GM18517 (cell line): ENCODE results near the gene CFAP141.
A peak's percentile ranks its signal among the peaks of the same experiment; 100 is the strongest.
"Not testable (repeated sequence)": the region's sequence is repeated elsewhere in the genome, so short reads cannot be mapped to it uniquely, and the experiment has no call there.

ENCODE experiments used
- ATAC-seq: cut with Tn5 transposase; IDR thresholded peaks from one replicate; pipeline ENCODE4 v1.9.1; 2021; ENCODE audit warnings: mild to moderate bottlenecking, moderate library complexity; ENCODE audit not compliant: unreplicated experiment

CFAP141 gene

GRCh38 chr1:154208677-154209388, 2.7 kb upstream of the CFAP141 start:
- no peak for ATAC-seq

- ATAC-seq, result no peak
These were observed 1.1 kb upstream of the CFAP141 start for GRCh38 chr1:154207262-154207661.

- ATAC-seq, result not testable (repeated sequence)
These were observed 355 bp downstream of the CFAP141 start for GRCh38 chr1:154205778-154206177.

- no peak for ATAC-seq
These were observed 6.6 kb downstream of the CFAP141 start for GRCh38 chr1:154199563-154199879.

GRCh38 chr1:154198756-154199562, 7.2 kb downstream of the CFAP141 start:
- ATAC-seq, result no peak

GRCh38 chr1:154193821-154194220, 12.3 kb downstream of the CFAP141 start:
- no peak for ATAC-seq

DNA sequence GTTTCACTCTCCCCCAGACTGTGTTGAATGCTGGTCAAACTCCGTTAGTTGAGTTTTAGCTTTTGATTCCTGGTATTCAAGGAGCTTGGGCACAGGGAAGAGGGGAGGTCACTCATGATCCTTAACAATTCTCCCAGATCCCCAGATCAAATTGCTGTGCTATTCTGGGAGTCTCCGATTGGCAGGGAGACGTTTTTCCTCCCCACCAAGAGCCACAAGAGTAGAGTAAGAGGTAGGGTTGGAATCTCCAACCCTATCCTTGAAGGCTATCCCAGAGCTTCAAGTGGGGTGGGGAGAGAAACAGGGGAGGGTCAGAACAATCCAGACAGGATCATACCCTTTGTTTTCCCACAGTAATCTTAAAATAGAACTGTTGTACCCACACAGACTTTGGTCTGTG, 13.7 kb downstream of the CFAP141 start:
- no peak for ATAC-seq

DNA sequence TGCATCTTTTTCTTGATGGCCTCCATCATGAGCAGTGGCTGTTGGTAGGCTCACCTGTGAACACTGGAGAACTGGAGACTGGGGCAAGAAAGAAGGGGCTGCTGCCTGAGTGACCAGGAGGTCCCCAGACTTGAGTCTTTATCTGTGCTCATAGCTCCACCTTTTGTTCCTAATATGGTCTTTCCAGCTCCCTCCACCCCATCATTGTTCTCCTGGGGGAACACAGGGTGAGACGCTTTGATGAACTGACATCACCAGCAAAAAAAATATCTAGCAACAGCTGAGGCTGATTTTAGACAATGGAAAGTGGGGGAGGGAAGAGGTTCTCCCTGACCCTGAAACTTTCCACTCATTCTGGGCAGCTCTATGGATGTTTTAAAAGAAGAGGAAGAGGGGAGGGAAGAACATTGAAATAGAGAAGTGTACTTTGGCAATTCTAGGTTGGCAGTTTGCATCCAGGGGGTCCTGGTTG, 14.1 kb downstream of the CFAP141 start, which contains the start of gene TPM3:
Gene TPM3, minus strand, starts transcription at position 111 of the 472 bp plus-strand sequence. Its CDS starts 82 bp downstream, at position 29.
- no peak for ATAC-seq

DNA sequence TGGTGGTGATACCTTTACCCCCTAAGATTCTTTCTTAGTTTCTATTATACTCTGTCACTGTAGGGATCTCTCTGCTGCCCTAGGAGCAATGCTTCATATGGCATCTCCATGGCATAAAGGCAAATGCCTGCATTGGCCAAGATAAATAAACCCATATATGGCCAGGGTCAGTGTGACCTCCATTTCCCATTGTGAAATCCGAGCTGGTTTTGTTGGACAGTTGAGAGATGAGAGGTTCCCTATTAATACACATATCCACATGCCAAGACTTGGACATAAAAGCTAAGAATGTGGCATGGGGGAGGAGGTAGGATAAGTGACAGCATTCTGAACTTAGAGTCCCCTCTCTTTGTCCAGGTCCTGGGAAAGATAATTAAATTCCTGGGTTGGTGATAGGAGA, 15.6 kb downstream of the CFAP141 start:
- no peak for ATAC-seq

DNA sequence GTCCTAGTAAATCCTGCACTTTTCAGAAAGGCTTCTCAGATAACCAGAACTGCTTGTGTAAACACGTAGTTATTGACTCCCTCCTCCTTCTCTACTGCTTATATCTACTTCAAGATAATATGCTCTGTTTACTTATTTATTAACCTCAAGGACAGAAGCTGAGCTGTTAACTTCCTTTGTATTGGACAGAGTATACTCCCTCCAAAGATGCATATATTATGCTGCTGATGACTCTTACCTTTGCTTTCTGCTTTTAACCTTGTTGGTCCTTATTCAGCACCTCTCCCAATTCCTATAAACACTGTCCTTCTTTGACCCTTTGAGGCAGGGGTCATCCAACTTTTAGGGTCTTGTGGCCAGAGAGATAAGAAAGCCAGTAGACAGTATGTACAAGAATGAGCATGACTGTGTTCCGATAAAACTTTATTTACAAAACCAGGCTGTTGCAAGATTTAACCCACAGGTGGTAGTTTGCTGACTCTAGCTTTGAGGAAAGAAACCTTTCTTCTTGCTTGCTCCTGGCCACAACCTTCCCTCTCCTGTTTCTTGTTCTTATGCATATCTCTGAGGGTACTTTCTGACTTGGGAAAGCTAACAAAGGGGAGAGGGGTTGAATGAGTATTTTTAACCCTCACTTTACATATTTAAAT, 19.2 kb downstream of the CFAP141 start:
- ATAC-seq, result no peak

GRCh38 chr1:154186177-154186576, 20.0 kb downstream of the CFAP141 start:
- ATAC-seq, result no peak

DNA sequence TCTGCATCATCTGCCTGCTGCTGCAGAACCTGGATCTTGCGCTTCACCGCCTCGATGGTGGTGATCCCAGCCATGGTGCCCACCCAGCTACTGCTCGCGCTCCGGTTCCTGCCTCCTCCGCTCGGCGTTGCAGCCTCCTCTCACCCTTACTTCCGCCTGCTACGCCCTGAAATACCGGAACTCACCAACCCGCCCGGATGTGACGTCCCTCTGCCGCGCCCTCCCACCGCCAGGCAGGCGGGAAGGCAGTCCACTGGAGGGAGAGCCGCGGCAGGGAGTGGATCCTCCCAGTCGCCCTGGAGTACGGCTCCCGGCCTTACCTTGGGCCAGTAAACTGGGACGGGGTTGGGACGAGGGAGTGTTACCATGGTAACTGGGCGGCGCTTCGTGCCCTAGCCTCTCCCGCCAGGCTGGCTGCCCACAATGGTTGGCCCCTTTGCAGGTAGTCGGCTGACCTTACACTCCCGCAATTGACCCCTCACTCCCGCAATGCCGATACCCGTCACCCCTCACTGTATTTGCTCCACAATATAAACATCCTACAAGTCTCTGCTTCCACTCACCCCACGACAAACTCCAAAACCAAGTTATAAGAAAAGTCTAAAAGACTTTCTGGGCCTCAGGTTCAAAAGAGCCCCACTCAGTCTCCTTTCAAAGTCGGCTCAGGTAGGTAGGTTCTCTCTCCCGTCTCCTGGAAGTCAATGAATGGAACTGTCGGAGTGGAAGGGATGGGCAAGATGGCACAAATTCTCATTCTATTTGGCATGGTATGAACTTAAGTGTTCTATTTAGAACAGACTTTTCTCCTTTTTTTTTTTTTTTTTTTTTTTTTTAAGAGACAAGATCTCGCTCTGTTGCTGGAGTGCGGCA, 22.9 kb downstream of the CFAP141 start:
- ATAC-seq, result peak; percentile 71

- ATAC-seq, result peak; percentile 27
These were observed 23.6 kb downstream of the CFAP141 start for GRCh38 chr1:154182344-154183045.

GRCh38 chr1:154181944-154182343, 24.2 kb downstream of the CFAP141 start:
- ATAC-seq, result peak; percentile 41

DNA sequence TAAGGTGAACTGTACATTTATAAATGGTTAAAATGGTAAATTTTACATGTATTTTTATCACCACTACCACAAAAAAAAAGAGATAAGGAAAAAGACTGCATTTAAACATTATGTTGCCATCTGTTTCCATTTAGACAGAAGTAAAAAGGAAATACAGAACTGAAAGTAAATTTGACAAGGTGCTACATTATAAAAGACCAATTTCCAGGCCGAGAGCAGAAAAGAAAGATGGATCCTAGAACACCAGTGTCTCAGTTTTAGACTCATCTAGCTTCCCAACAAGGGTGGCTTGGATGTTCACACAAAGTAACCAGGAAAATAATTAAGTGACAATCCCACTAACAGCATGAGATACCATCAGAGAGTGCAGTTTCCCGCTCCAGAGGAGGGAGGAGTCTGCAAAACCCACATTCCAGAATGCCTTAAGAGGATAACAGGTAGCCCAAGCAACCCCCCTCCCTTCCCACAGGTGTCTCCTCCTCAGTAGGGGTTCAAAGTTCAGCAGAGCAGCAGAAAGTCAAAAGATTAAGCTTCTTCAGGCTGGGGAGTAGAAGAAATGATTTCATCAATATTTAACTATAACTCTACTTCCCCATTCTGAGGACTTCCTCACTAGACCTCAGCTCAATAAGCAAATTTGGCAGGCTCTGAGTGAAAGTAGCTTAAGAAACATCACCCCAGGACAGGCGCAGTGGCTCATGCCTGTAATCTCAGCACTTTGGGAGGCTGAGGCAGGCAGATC, 26.0 kb downstream of the CFAP141 start:
- ATAC-seq, result no peak

GRCh38 chr1:154178911-154179811, 27.0 kb downstream of the CFAP141 start:
- ATAC-seq, result no peak

DNA sequence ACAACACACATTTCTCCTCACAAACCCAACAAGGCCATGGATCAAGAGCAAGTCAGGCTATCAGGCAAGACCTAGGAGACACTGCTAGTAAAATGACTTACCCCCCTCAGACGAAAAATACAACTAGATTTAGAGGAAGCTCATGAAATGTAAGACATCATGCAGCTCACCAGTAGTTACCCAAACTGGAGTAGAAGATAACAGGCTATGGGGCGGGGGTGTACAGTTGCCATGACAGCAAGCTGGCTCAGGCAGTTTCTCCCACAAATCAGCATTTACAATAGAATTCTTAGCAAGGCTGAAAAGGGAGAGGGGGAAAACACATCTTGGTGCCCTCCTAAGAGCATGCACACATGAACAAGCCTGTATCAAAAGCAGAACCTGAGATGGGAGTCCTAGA, 28.1 kb downstream of the CFAP141 start:
- ATAC-seq, result no peak

- no peak for ATAC-seq
These were observed 29.8 kb downstream of the CFAP141 start for GRCh38 chr1:154176337-154176736.
